Subcutaneous abdominal adipose tissue (tissue), 5 donors: ENCODE measurements around the gene SLC34A3.

ENCODE experiments used
- H3K27ac ChIP-seq: one replicate; pipeline ENCODE4 v1.7.0; 2013; ENCODE audit warnings: low read depth, mild to moderate bottlenecking, inconsistent platforms, low read length, moderate library complexity
- H3K27me3 ChIP-seq, 5 donors: one replicate each; pipeline ENCODE4 v1.7.0; 2013; ENCODE audit warnings: low read length in 5 of 5, inconsistent platforms in 1 of 5; ENCODE audit not compliant: control insufficient read depth in 5 of 5, insufficient read depth in 4 of 5
- H3K36me3 ChIP-seq, 5 donors: one replicate each; pipeline ENCODE4 v1.7.0; 2013; ENCODE audit warnings: low read length in 5 of 5; ENCODE audit not compliant: control insufficient read depth in 5 of 5, insufficient read depth in 5 of 5
- H3K4me1 ChIP-seq, 5 donors: one replicate each; pipeline ENCODE4 v1.7.0; 2013; ENCODE audit warnings: low read length in 5 of 5, mild to moderate bottlenecking in 3 of 5, moderate library complexity in 1 of 5; ENCODE audit not compliant: control insufficient read depth in 5 of 5, insufficient read depth in 5 of 5
- H3K4me3 ChIP-seq, 5 donors: one replicate each; pipeline ENCODE4 v1.7.0; 2013; ENCODE audit warnings: low read length in 5 of 5, low read depth in 1 of 5
- H3K9ac ChIP-seq, 5 donors: one replicate each; pipeline ENCODE4 v1.7.0; 2013; ENCODE audit warnings: low read length in 5 of 5, mild to moderate bottlenecking in 4 of 5, moderate library complexity in 3 of 5
- H3K9me3 ChIP-seq, 5 donors: one replicate each; pipeline ENCODE4 v1.7.0; 2013; ENCODE audit warnings: low read length in 5 of 5; ENCODE audit not compliant: control insufficient read depth in 5 of 5
- donor health status: healthy.
- donor health status: healthy.
- donor health status: healthy.
- donor health status: healthy.
- donor health status: healthy.

SLC34A3 gene

DNA sequence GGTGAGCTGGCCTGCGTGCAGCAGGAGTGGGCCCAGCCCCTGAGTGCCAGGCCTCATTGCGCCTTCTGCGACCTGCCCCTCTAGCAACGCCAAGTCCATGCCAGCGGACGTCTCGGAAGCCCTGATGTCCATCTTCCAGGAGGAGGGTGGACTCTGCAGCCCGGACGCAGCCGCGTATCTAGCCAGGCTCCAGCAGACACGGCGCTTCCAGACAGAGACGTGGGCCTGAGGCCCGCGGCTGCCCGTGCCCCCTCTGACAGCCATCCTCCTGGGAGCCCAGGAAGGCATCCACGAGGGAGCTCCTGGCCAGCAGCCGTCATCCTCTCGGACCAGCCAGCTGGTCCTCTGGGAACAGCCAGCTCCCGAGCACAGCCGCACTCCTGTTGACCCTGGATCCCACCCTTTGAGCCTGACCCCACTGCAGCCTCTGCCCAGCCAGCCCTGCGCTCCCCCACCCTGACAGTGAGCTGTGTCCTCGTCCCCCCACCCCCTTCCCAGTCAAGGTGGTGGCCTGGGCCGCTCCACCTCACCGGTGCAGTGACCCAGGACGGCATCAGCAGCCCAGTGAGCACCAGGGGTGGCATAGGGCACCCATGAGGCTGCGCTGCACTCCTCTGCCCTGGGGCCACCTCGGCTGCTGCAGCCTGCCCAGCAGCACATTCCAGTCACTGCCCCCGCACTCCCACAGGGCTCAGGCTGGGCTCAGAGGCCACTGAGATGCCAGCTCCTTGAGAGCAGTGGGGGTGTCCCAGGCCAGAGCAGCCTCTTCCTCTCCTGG is 14.3 kb upstream of the SLC34A3 start:
- peaks cover 0 to 15% (median 12%) of the 10 kb centered on the region in 5 donors for H3K36me3 ChIP-seq
- no peaks in the 10 kb centered on the region for H3K27me3 ChIP-seq
- no peak overlapping the region for H3K27ac ChIP-seq
- peaks cover 0 to 24% (median 19%) of the 10 kb centered on the region in 5 donors for H3K4me1 ChIP-seq
- H3K9ac ChIP-seq: no peak overlapping the region
- H3K9me3 ChIP-seq: no peaks in the 10 kb centered on the region
- no peak overlapping the region for H3K4me3 ChIP-seq

DNA sequence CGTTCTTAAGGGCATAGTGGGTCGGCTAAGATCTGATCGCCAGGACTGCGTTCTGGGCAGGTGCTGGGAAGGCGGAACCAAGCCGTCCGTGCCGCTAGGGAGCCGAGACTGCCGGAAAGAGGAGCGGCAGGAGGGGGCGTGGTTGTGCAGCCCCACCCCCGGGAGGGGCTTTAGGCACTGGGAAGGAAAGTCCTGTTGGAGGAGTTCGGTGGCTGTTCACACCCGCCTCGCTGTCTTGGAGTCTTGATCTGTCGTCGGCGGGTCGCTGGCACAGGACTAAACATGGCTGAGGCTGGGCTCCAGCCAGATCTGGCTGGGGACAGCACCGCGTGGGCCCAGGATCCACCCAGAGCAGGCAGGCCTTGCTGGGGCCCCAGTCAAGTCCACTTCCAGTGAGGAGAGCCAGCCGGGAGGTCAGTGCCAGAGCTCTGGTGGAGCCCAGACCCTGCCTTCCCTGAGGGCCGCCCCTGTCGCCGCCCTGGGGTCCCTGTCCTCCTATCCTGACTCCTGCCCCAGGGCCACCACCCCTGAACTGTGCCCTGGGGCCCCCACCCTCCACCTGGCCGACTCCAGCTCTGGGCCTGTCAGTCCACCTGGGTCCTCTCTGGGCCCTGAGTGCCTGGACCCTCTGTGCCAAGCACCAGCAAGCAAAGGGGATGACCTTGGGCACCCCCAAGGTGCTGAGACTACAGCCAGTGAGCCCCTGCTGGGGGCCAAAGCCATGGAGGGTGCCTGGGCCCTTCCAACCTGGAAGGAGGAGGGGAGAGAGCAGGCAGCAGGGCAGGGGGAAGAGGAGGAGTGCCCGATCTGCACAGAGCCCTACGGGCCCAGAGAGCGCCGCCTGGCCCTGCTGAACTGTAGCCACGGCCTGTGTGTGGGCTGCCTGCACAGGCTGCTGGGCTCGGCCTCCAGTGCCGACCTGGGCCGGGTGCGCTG is 13.2 kb upstream of the SLC34A3 start:
- Histone ChIP-seq H3K9ac (peak overlapping the region in 3 of 5 donors; percentile 17 to 77 (median 57)), H3K36me3 (peaks cover 0 to 15% (median 12%) of the 10 kb centered on the region in 5 donors), H3K27me3 (no peaks in the 10 kb centered on the region), H3K9me3 (no peaks in the 10 kb centered on the region), H3K27ac (no peak overlapping the region), H3K4me1 (peaks cover 0 to 29% (median 23%) of the 10 kb centered on the region in 5 donors), H3K4me3 (peak overlapping the region; percentile 17 to 63 (median 44))

- Histone ChIP-seq H3K27ac (no peak overlapping the region), H3K4me3 (no peak overlapping the region), H3K9ac (peak overlapping the region in 1 of 5 donors; percentile 77), H3K27me3 (no peaks in the 10 kb centered on the region), H3K9me3 (no peaks in the 10 kb centered on the region), H3K36me3 (peaks cover 0 to 15% (median 12%) of the 10 kb centered on the region in 5 donors), H3K4me1 (peaks cover 0 to 36% (median 29%) of the 10 kb centered on the region in 5 donors)
Measured at GRCh38 chr9:137218212-137218753, 12.4 kb upstream of the SLC34A3 start.

GRCh38 chr9:137218754-137219271 is 11.9 kb upstream of the SLC34A3 start:
- peaks cover 0 to 38% (median 32%) of the 10 kb centered on the region in 5 donors for H3K4me1 ChIP-seq
- H3K27ac ChIP-seq: no peak overlapping the region
- H3K36me3 ChIP-seq: peaks cover 0 to 15% (median 12%) of the 10 kb centered on the region in 5 donors
- H3K9ac ChIP-seq: no peak overlapping the region
- no peaks in the 10 kb centered on the region for H3K9me3 ChIP-seq
- H3K4me3 ChIP-seq: no peak overlapping the region
- no peaks in the 10 kb centered on the region for H3K27me3 ChIP-seq

- Histone ChIP-seq H3K27ac (no peak overlapping the region), H3K36me3 (peaks cover 0 to 11% (median 8%) of the 10 kb centered on the region in 5 donors), H3K9me3 (no peaks in the 10 kb centered on the region), H3K4me3 (no peak overlapping the region), H3K9ac (no peak overlapping the region), H3K27me3 (no peaks in the 10 kb centered on the region), H3K4me1 (peaks cover 0 to 43% (median 36%) of the 10 kb centered on the region in 5 donors)
Measured at GRCh38 chr9:137219757-137220316, 10.9 kb upstream of the SLC34A3 start.

- peaks cover 0 to 43% (median 36%) of the 10 kb centered on the region in 5 donors for H3K4me1 ChIP-seq
- no peak overlapping the region for H3K27ac ChIP-seq
- no peaks in the 10 kb centered on the region for H3K9me3 ChIP-seq
- no peak overlapping the region for H3K9ac ChIP-seq
- no peak overlapping the region for H3K4me3 ChIP-seq
- peaks cover 0 to 4% (median 0%) of the 10 kb centered on the region in 5 donors for H3K27me3 ChIP-seq
- H3K36me3 ChIP-seq: peaks cover 0 to 9% (median 5%) of the 10 kb centered on the region in 5 donors
Measured at GRCh38 chr9:137220317-137221094, 10.2 kb upstream of the SLC34A3 start.

DNA sequence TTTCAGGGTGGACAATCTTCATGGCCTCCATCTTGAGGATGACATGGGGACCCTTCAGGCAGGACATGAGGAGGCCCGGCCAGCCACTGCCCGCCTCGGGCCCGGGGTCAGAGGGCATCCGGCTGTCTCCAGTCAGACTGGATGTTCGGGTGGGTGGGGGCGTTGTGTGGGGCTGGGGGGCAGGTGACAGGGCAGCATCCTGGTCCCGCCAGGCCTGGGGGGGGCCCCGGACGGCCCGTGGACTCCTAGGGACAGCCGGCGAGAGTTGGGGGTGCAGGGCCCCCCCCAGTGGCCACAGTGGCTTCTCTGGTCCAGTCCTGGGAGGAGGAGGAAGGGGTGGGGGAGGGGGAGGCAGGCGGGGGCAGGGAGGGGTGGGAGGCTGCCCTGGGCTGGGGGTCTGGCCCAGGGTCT is 9.6 kb upstream of the SLC34A3 start:
- H3K4me1 ChIP-seq: peaks cover 0 to 43% (median 36%) of the 10 kb centered on the region in 5 donors
- no peak overlapping the region for H3K27ac ChIP-seq
- H3K4me3 ChIP-seq: no peak overlapping the region
- H3K9ac ChIP-seq: no peak overlapping the region
- peaks cover 0 to 4% (median 0%) of the 10 kb centered on the region in 5 donors for H3K27me3 ChIP-seq
- no peaks in the 10 kb centered on the region for H3K9me3 ChIP-seq
- peaks cover 0 to 7% (median 1%) of the 10 kb centered on the region in 5 donors for H3K36me3 ChIP-seq

DNA sequence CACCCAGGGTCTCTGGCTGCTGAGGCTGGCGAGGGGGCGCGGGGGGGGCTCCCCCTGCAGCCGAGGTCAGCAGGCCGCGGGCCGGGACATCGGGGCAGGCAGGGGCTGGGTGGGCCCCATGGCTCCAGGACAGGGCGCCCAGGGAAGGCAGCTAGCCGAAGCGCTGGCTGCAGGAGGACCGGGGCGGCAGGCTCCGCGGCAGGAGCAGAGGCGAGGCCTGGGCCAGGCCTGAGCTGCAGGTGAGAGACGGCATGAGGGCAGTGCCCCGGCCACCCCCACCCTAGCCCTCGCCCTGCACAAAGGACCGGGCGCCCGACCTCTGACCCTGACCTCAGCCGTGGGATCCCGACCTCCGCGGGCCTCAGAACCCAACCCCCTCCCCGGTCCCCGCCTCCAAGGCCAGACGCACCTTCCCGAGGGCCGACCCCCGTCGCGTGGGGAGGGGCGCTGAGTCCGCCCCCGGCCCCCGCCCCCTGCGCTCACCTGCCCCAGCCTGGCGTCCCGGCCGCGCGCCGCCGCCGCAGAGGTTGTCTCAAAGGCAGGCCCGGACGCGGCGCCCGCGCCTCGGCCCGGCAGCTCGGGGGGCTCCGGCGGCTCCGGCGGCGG is 9.1 kb upstream of the SLC34A3 start:
- Histone ChIP-seq H3K4me1 (peaks cover 0 to 43% (median 36%) of the 10 kb centered on the region in 5 donors), H3K36me3 (peaks cover 0 to 1% (median 0%) of the 10 kb centered on the region in 5 donors), H3K27ac (no peak overlapping the region), H3K27me3 (peaks cover 2 to 6% (median 4%) of the 10 kb centered on the region in 5 donors), H3K4me3 (peak overlapping the region in 2 of 5 donors; percentile 13 to 46), H3K9me3 (no peaks in the 10 kb centered on the region), H3K9ac (peak overlapping the region in 1 of 5 donors; percentile 47)
